ENCODE results near the gene ZNF138.

GRCh38 chr7:64863969-64864368 lies 69.7 kb downstream of the ZNF138 start:
- TF ChIP-seq CTCF (IDR thresholded peaks at IDR 0.05) = no peak
- TF ChIP-seq POLR2A (IDR thresholded peaks at IDR 0.05) = no peak

Data from testis (tissue), 2 donors.